GM19035 (cell line): ENCODE data around the gene MEX3A.
"Not testable (repeated sequence)": the region's sequence is repeated elsewhere in the genome, so short reads cannot be mapped to it uniquely, and the experiment has no call there.

Experiments
- ATAC-seq: cut with Tn5 transposase; IDR thresholded peaks from one replicate; pipeline ENCODE4 v1.9.1; 2021; ENCODE audit not compliant: unreplicated experiment

MEX3A gene

DNA sequence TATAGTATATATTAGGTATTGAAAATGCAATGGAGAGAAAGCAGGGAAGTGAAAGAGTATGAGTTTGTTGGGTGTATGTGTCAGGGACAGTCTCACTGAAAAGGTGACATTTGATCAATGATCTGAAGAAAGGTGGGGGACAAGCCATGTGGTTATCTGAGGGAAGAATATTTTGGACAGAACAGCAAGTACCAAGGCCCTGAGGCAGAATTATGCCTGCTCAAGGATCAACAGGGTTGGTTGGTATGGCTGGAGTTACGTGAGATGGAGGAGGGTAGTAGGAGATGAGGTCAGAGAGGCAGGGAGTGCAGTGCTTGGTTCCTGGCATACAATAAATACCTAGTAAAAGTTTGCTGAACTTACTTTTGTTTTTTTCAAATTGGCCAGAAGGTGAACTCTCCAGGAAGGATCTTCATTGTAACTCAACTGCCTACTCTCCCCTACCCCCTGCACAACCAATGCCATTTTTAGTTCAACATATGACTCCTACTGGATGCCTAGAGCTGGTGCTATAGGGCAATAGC is 25.9 kb downstream of the MEX3A start:
- ATAC-seq: no peak

DNA sequence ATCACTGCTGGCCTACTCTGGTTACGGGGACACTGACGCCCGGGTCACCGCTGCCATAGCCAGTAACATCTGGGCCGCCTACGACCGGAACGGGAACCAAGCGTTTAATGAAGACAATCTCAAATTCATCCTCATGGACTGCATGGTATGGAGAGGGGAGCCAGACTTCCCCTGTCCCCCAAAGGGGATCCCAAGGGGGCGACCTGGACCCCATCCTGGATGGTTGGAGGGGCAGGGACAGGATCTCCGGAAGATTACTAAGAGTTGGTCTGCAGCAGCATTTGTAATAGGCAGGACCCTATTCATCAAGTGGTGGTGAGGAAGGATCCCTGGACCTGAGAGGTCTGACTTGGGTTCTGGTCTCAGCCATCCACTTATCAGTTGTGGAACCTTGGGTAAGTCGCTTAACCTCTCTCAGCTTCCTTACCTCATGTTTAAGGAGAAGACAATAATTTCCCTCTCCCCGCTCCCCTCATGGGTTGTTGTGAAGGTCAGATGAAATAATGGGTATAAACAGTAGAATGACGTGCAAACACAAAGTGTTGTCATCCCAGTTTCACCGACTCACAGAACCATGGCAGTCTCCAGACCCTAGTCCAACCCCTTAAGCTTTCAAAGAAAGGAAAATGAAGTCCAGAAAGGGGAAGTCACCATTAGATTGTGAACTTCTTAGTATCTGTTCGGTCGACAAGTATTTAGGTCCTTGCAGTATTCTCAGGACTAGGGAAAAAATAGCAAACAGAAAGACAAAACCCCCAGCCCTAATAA is 26.8 kb downstream of the MEX3A start:
- no peak for ATAC-seq

DNA sequence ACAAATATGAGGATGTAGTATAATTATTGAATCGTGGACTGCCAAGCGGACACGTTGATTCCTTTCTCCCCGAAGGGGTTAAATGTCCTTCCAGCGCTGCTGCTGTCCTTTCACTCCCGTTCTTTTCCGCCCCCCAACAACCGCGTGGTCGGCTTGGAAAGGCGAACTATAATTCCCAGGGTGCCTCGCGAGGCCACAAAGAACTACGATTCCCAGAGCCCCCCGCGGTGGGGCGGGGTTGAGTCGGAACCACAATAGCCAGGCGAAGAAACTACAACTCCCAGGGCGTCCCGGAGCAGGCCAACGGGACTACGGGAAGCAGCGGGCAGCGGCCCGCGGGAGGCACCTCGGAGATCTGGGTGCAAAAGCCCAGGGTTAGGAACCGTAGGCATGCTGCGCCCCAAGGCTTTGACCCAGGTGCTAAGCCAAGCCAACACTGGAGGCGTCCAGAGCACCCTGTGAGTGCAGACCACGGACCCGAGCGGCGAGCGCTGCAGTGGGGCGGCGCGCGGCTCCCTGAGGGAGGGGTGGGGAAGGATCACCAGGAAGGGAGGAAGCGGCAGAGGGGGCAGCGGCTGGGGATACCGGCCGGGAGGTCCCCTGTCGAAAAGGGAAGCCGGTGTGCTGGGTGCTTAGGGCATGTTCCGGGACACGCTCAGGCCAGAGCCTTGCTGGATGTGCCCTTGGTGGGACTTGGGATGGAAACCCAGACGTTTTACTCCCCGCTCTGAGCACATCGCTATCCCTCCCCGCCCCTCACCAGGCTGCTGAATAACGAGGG is 27.6 kb downstream of the MEX3A start, which contains the start of gene LAMTOR2:
Gene LAMTOR2, plus strand, starts transcription at position 283 of the 781 bp plus-strand sequence. Its CDS starts 108 bp downstream, at position 391.
- ATAC-seq: peak; percentile 76

DNA sequence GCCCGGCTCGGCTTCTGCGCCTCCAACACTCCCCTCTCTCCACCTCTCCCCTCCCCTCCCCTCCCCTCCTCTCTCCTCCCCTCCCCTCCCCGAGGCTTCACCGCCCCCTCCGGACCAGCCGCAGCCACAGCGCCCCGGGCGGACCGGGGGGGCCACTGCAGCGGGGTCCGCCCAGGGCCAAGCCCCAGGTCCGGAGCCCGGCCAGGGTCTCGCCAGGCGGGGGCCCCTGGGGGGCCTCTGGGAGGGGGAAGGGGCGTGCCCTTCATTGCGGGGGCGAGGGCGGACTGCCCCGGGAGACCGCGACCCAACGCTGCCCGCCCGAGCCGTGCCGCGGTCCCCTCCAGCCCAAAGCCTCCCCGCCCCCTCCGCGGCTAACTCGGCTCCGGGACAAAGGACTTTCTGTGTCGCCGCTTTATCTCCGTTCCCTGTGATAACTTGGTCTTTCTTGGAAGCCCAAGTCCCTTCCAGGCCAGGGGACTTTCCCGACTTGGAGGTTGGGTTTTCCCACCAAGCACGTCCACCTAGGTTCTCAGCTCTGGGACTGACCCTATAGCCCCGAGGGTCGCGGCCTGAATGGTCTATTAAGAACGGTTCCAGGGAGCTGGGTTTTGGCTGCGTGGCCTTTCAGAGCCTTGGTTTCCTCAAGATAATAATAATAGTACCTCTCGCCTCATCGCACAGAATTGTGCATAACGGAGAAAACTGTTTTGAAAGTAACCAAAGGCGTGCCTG is 28.3 kb downstream of the MEX3A start, which contains the start of gene UBQLN4:
Gene UBQLN4, minus strand, starts transcription at position 31 of the 732 bp plus-strand sequence. CDS start 97 bp downstream, outside the sequence.
- peak; percentile 56 for ATAC-seq

GRCh38 chr1:156052862-156053767 is 29.1 kb downstream of the MEX3A start:
- peak; percentile 14 for ATAC-seq

- no peak for ATAC-seq
Observed at GRCh38 chr1:156051011-156051725, 31.1 kb downstream of the MEX3A start.

DNA sequence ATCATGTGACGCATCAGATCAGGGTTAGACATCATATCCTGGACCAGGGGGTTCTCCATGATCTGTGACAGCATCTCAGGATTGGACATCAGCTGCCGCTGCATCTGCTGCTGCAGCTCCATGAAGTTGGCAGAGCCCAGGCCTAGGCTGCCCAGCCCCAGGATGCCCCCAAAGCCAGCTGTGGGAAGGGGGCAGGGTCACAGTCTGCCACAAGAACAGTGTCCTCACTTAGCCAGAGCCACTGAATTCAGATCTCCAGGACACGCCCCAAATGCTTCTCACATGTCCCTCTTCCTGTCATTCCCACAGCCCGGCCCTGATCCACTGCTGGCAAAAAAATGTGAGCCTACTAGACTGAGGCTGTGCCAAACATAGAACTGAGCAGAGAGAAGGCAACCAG is 31.9 kb downstream of the MEX3A start:
- ATAC-seq: no peak

GRCh38 chr1:156048663-156049258 is 33.5 kb downstream of the MEX3A start:
- ATAC-seq: no peak

DNA sequence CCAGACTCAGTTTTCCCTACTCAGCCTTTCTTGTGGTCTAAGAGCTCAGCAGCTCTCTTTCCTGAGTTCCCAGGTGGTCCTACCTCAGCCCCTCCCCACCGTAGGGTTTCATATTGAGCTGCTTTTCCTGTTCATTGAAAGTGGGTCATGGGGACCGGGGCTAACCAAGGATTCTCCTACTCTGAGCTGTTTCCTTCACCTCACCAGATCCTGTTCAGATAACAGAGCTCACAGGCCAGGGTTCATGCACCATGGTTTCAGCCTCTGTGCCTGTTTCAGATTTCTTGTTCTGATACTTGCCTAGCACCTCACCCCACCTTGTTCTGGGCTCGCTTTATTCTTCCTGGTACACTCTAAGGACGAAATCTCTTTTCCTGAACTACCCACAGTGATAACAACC is 37.2 kb downstream of the MEX3A start:
- ATAC-seq: no peak

GRCh38 chr1:156042828-156043227 is 39.4 kb downstream of the MEX3A start:
- ATAC-seq: no peak

DNA sequence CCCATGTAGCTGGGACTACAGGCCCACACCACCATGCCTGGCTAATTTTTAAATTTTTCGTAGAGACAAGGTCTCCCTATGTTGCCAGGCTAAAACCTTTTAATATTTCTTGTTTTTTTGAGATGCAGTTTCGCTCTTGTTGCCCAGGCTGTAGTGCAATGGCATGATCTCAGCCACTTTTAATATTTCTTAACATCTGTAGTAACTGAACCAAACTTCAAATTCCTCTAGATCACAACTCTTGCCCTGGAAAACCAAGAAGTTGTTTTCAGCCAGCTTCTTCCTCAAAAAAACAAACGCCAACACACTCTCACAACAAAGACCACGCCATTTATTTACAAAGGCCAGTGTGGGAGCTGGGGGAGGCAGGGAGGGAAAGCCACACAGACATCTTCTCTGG is 47.3 kb downstream of the MEX3A start:
- not testable (repeated sequence) for ATAC-seq

DNA sequence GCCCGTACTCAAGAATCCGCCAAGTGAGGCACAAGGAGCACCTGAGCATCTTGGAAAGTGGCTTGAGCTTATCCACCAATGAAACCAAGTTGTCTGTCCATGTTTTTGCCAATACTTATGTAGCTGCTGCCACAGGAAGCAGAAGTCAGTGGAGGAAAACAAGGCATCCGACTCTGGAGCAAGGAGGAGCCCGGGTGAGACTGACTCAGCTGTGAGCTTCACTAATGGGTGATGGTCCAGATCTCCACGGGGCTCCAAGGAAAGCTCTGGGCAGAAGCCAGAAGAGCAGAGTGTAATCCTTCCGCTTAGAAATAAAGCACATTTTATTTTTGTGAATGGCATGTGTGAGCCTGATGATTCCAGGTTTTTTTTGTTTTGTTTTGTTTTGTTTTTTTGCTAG is 49.3 kb downstream of the MEX3A start:
- no peak for ATAC-seq

DNA sequence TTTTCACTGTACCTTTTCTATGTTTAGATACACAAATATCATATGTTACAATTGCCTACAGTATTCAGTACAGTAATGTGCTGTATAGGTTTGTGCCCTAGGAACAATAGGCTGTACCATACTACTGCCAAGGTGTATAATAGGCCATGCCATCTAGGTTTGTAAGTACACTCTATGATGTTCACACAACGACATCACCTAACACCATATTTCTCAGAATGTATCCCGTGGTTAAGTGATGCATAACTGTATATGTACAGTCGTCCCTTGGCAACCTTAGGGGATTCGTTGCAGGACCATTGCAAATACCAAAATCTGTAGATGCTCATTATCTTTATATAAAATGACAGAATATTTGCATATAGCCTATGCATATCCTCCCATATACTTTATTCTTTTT is 55.7 kb downstream of the MEX3A start:
- ATAC-seq: no peak

- no peak for ATAC-seq
Observed at GRCh38 chr1:156025876-156026275, 56.4 kb downstream of the MEX3A start.

DNA sequence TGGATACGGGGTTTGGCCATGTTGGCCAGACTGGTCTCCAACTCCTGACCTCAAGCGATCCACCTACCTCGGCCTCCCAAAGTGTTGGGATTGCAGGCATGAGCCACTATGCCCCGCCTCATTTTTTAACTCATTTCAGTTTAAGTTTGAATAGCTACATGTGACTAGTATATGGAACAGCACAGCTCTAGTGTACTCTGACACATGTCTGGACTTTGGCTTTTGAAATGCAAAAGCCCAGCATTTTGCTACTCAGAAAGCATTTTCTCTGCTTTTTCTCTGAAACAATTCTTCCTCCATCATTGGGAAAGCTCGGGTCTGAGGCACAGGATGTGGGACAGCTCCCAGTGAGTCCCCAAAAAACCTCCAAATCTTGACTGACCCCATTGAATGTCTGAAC is 57.5 kb downstream of the MEX3A start:
- no peak for ATAC-seq
